ENCODE results near the gene CNTNAP1.
"Not testable (repeated sequence)": the region's sequence is repeated elsewhere in the genome, so short reads cannot be mapped to it uniquely, and the experiment has no call there.

Gene CNTNAP1

GRCh38 chr17:42742916-42743315 is 60.6 kb downstream of the CNTNAP1 start:
- not testable (repeated sequence) for DNase-seq, ATAC-seq

GRCh38 chr17:42743595-42744282 is 61.4 kb downstream of the CNTNAP1 start:
- no peak for ATAC-seq
- DNase-seq: no peak

- DNase-seq: peak; percentile 78
- ATAC-seq: peak; percentile 85
These were observed 62.0 kb downstream of the CNTNAP1 start for GRCh38 chr17:42744283-42744805.

GRCh38 chr17:42744806-42745617 is 62.7 kb downstream of the CNTNAP1 start, which contains the start of gene EZH1:
Gene EZH1 (minus strand): TSS chr17:42745040. CDS start chr17:42728941, 16,099 bp downstream.
- DNase-seq (peak; percentile 94), ATAC-seq (peak; percentile 93)

GRCh38 chr17:42748202-42748907 is 66.0 kb downstream of the CNTNAP1 start:
- ATAC-seq (no peak), DNase-seq (no peak)

- ATAC-seq (no peak), DNase-seq (no peak)
These were observed 66.8 kb downstream of the CNTNAP1 start for GRCh38 chr17:42748908-42749798.
